Cardiac muscle cell (in vitro differentiated cells and primary cell): Measurements from ENCODE around the gene CLK2. TPM values are rescaled to one million over a fixed set of nuclear protein-coding genes. Genes with fewer than 3 reads are reported as not detected.
"Not testable (repeated sequence)": the region's sequence is repeated elsewhere in the genome, so short reads cannot be mapped to it uniquely, and the experiment has no call there.

ENCODE experiments used
- DNase-seq, 2 donors: peaks; one replicate each; pipeline versions ENCODE4 v3.0.0 to v3.0.0-alpha.2; 2010 to 2017; ENCODE audit warnings: low read depth in 1 of 2, low spot score in 1 of 2
- H3K27ac ChIP-seq: fragments of 200-600 bp; sonication (generic); 2 replicates; pipeline ENCODE4 v1.5.1; 2016
- H3K27me3 ChIP-seq: fragments of 200-600 bp; sonication (generic); 2 replicates; pipeline ENCODE4 v1.6.0; 2016; ENCODE audit warnings: control low read depth
- H3K36me3 ChIP-seq: fragments of 200-600 bp; sonication (generic); 2 replicates; pipeline ENCODE4 v1.5.1; 2016; ENCODE audit warnings: control low read depth
- H3K4me1 ChIP-seq: fragments of 200-600 bp; sonication (generic); 2 replicates; pipeline ENCODE4 v1.8.1; 2017; ENCODE audit warnings: low read depth, mild to moderate bottlenecking, mixed run types
- H3K4me3 ChIP-seq: fragments of 200-600 bp; sonication (generic); 2 replicates; pipeline ENCODE4 v1.5.1; 2016; ENCODE audit warnings: mild to moderate bottlenecking
- H3K9me3 ChIP-seq: fragments of 200-600 bp; sonication (generic); 2 replicates; pipeline ENCODE4 v1.5.1; 2017; ENCODE audit warnings: low read depth, mild to moderate bottlenecking, control low read depth
- CTCF ChIP-seq: IDR thresholded peaks from 2 replicates; pipeline ENCODE4 v1.5.1; 2012; ENCODE audit warnings: low read depth, mild to moderate bottlenecking, low read length
- polyA plus RNA-seq: library from polyadenylated mRNA; unstranded; fragments of >200 nt; fragmentation: Nextera tagmentation; extraction: Ambion mirVana; gene quantifications from 2 replicates; pipeline ENCODE4 v1.2.1, GENCODE V29; 2016
- total RNA-seq: library from RNA; depleted of rRNA; stranded (reverse); fragments of >200 nt; gene quantifications from 2 replicates; pipeline ENCODE4 v1.2.3, GENCODE V29; 2016

The CLK2 gene
- total and polyA plus RNA-seq, 2 experiments from 2014 or later, result 57.3 to 68.5 TPM

DNA sequence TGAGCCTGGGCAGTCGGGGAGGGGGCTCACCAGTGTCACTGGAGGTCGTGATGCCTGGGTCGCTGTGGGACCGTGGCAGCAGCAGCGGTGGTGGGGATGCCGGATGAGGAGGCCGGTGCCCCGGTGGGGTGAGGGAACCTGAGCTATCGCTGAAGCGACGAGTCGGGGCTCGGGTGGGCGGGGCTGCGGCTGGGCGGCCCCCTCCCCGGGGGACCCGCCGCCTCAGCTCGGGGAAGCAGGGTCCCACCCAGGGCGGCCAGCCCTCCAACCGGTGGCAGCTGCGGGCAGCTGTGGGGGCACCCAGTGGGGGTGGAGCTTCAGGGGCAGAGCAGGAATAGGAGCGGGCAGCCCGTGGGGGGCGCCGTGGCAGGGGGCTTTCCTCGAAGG is 23.1 kb downstream of the CLK2 start:
- Histone ChIP-seq H3K4me3 (no peak overlapping the region), H3K4me1 (peaks cover 27% of the 10 kb centered on the region), H3K36me3 (peaks cover 9% of the 10 kb centered on the region), H3K27ac (no peak overlapping the region), H3K27me3 (no peaks in the 10 kb centered on the region), H3K9me3 (no peaks in the 10 kb centered on the region)
- no peak for DNase-seq
- TF ChIP-seq CTCF, result no peak

- H3K27me3 ChIP-seq, result no peaks in the 10 kb centered on the region
- TF ChIP-seq CTCF, result no peak
- no peak for DNase-seq
- H3K36me3 ChIP-seq, result peaks cover 9% of the 10 kb centered on the region
- peaks cover 16% of the 10 kb centered on the region for H3K4me1 ChIP-seq
- H3K9me3 ChIP-seq, result no peaks in the 10 kb centered on the region
- H3K4me3 ChIP-seq, result no peak overlapping the region
- no peak overlapping the region for H3K27ac ChIP-seq
Observed at GRCh38 chr1:155247667-155248553, 25.4 kb downstream of the CLK2 start.

DNA sequence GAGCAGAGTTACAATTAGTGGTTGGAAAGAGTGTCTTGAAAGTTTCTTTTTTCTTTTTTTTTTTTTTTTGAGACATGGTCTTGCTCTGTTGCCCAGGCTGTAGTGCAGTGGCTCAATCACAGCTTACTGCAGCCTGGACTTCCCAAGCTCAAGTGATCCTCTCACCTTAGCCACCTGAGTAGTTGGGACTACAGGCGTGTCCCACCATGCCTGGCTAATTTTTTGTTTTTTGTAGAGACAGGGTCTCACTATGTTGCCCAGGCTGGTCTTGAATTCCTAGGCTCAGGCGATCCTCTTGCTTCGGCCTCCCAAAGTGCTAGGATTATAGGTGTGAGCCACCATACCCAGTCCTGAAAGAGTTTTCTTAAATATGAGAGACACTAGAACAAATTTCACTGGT is 26.5 kb downstream of the CLK2 start:
- not testable (repeated sequence) for H3K27ac ChIP-seq, H3K36me3 ChIP-seq, H3K4me3 ChIP-seq, DNase-seq, H3K27me3 ChIP-seq, H3K9me3 ChIP-seq
- peaks cover 10% of the 10 kb centered on the region for H3K4me1 ChIP-seq

- DNase-seq, result no peak
- Histone ChIP-seq H3K9me3 (no peaks in the 10 kb centered on the region), H3K27ac (peak overlapping the region; percentile 28), H3K36me3 (peaks cover 9% of the 10 kb centered on the region), H3K4me1 (peaks cover 3% of the 10 kb centered on the region), H3K4me3 (peak overlapping the region; percentile 23), H3K27me3 (no peaks in the 10 kb centered on the region)
- TF ChIP-seq CTCF, result no peak
Observed at GRCh38 chr1:155245163-155245524, 28.2 kb downstream of the CLK2 start.

DNA sequence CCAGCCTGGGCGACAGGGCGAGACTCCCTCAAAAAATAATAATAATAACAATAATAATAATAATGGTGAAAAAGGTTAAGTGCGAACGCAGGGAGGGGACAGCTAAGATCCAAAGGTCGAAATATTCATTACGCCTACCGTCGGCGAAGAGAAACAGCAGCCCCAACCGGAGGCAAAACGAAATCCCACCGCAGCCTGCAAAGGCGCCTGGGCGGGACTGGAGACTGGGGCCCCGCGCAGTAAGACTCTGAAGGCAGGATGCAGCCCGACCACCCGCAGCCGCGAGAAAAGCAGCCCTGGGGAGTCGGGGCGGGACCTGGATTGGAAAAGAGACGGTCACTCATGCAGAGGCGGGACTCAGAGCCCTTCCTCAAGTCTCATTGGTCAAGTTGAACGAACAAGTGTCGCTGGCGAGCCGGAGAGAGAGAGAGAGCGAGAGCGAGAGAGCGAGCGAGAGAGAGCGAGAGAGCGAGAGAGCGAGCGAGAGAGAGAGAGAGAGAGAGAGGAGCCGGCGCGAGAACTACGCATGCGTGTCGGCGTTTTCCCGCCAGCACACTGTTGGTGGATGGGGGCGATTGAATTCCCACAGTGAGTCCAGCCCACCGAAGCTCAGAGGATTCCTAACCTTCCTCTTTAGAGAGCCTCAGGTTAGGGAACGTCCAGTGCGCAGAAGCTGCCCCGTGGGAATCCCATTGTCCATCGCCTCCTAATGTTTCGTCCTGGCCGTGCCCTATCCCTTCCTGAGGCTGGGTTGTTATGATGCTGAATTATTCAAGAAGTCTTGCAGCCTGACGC is 28.7 kb downstream of the CLK2 start:
- Histone ChIP-seq H3K27ac (peak overlapping the region; percentile 61), H3K4me3 (peak overlapping the region; percentile 41), H3K9me3 (no peaks in the 10 kb centered on the region), H3K36me3 (peaks cover 9% of the 10 kb centered on the region), H3K4me1 (peaks cover 3% of the 10 kb centered on the region), H3K27me3 (no peaks in the 10 kb centered on the region)
- peak; percentile 99 to 100 for DNase-seq
- TF ChIP-seq CTCF, result peak; percentile 30
